ENCODE data around the gene PPA1. TPM values are rescaled to one million over a fixed set of nuclear protein-coding genes. Genes with fewer than 3 reads are reported as not detected.
A peak's percentile ranks its signal among the peaks of the same experiment; 100 is the strongest.
"Not testable (repeated sequence)": the region's sequence is repeated elsewhere in the genome, so short reads cannot be mapped to it uniquely, and the experiment has no call there.

PPA1 gene
- 100 to 1,000 TPM; 137 to 168 TPM for total RNA-seq
- long read RNA-seq, transcript PPA1-202 (11 exons, 1,295 nt): major isoform, 124 of 131 reads
- long read RNA-seq, partial matches to known transcripts: 2 of 131 reads
- long read RNA-seq, other reads (novel, unspliced or antisense): 5 of 131 reads

DNA sequence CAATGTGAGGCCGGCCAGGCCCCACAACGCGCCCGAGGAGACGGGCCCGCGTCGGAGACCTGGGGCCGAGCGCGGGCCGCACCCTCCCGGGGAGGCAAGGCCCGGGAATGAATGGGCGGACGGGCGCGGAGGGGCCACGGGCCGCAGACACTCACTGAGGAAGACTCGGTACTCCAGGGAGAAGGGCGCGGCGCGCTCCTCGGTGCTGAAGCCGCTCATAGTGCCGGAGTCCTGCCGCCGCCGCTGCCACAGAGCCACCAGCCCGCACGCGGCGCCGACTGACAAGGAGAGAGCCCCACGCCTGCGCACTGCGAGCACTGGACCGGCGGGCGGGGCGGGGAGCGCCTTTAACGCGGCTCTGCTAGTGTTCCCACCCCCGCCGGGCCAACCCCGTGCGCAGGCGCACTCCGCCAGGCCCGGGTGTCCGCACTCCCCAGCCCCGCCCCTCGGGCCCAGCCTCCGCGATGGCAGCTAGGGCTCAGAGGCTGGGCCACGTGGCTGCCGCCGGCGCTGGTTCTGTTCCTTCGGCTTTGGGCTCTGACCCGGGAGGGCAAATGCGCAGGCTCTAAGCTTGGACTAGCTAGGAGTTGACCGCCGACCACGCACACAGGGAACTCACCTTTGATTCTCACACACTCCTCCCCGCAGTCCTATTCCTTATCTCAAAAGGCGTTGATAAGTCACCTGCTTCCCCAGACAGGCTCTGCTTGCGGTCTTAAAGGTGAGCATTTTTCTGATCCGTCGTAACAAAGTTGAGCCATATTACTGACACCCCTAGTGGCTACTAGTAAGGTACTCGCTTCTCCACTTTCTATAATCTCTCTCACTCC lies at the start of gene PPA1:
TSS of gene PPA1 (minus strand) at position 321 of the 830 bp plus-strand sequence. CDS start at position 219, 102 bp downstream.
- intact Hi-C loops (cut with DNase I, micrococcal nuclease): no loop called here
- peak; percentile 97 to 99 for DNase-seq
- ATAC-seq: peak; percentile 89

- DNase-seq (no peak), ATAC-seq (no peak)
- intact Hi-C loops (cut with DNase I, micrococcal nuclease): no loop called here
Observed at GRCh38 chr10:70281609-70282008, 48.4 kb upstream of the PPA1 start.

DNA sequence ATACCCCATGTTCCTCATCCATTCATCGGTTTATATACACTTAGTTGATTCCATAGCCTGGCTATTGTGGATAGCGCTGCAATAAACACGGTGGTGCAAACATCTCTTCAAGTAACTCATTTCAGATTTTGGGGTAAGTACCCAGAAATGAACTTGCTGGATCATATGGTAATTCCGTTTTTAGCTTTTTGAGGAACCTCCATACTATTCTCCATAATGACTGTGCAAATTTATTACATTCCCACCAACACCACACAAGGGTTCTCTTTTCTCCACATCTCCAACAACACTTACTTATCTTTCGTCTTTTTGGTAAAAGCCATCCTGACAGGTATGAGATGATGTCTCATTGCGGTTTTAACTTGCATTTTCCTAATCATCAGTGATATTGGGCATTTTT lies 46.9 kb upstream of the PPA1 start:
- ATAC-seq: no peak
- no peak for DNase-seq
- intact Hi-C loops (cut with DNase I, micrococcal nuclease): no loop called here

- DNase-seq: no peak
- no peak for ATAC-seq
- intact Hi-C loops (cut with DNase I, micrococcal nuclease): no loop called here
Observed at GRCh38 chr10:70277396-70278030, 44.3 kb upstream of the PPA1 start.

GRCh38 chr10:70274643-70275042 lies 41.4 kb upstream of the PPA1 start:
- DNase-seq: no peak
- no peak for ATAC-seq
- intact Hi-C loops (cut with DNase I, micrococcal nuclease): no loop called here

DNA sequence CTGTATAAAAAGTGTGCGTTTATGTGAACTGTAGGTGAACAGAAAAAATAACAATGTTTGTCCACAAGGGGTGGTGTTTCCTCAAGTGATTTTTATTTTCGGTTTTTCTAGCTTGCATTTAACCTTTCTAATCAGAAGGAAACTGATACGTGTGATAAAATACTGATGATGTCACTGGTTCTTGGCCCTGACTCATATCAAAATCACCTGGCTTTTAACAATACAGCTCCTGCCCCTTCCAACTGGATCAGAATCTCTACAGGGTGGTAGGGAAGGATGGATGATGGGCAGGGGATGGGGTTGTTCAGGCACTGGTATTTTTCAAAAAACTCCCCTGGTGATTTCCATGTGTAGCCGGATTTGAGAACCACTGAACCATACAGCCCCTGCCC lies 39.7 kb upstream of the PPA1 start:
- no peak for DNase-seq
- ATAC-seq: peak; percentile 54
- intact Hi-C loops (cut with DNase I, micrococcal nuclease): no loop called here

DNA sequence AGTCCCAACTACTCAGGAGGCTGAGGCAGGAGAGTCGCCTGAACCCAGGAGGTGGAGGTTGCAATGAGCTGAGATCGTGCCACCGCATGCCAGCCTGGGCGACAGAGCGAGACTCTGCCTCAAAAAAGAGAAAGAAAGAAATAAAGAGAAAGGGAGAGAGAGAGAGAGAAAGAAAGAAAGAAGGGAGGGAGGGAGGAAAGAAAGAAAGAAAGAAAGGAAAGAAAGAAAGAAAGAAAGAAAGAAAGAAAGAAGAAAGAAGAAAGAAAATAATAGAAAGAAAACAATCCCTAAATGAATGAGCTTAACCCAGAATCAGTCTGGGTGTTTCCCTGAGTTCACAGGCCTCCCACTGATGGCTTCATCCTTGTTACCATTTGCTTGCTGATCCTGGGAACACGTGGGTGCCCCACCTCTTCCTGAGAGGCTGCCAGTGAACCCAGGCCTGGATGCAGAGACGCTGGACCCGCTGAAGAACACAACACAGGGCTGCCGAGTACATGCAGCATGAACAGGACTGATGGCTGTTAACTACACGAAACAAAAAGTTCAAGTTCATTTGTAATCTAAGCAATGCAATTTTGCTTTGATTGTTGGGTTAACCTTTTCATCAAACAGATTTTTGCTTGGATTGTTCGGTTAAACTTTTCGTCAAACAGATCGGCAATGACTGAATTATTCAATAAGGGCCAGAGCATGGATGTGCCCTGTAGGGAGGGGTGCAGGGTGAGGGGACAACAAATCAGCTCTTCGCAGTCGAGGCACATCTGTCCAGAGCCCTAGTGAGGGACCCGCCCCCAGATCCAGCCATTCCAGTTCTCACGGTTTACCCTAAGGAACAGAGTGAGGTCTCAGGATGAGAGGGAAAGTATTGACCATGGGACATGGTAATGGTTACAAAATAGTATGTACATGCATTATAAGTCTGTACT lies 39.0 kb upstream of the PPA1 start:
- ATAC-seq (peak; percentile 37), DNase-seq (no peak)
- intact Hi-C loops (cut with DNase I, micrococcal nuclease): no loop called here

GRCh38 chr10:70270952-70271351 lies 37.7 kb upstream of the PPA1 start:
- no peak for ATAC-seq
- intact Hi-C loops (cut with DNase I, micrococcal nuclease): no loop called here

GRCh38 chr10:70269741-70270140 lies 36.5 kb upstream of the PPA1 start:
- intact Hi-C loops (cut with DNase I, micrococcal nuclease): no loop called here
- no peak for ATAC-seq
- DNase-seq: no peak

More at GRCh38 chr10:70270952-70271351, 37.7 kb upstream of the PPA1 start:
- DNase-seq: no peak

DNA sequence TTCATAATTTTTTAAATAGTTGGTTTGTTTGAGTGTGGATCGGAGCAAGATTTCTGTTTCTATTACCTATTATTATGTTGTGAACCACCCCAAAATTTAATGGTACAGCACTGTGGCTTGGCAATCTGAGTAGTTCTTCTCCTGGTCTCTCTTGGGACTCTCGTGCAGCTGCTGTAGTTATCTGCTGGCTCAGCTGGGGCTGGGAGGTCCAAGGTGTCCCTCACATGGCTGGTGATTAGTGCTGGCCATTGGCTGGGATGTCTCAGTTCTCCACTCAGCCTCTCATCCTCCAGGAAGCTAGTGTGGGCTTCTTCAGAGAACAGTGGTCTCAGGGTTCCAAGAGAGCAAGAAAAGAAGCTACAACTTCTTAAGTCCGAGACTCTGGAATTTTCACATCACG lies 35.1 kb upstream of the PPA1 start:
- DNase-seq: no peak
- no peak for ATAC-seq
- intact Hi-C loops (cut with DNase I, micrococcal nuclease): no loop called here

DNA sequence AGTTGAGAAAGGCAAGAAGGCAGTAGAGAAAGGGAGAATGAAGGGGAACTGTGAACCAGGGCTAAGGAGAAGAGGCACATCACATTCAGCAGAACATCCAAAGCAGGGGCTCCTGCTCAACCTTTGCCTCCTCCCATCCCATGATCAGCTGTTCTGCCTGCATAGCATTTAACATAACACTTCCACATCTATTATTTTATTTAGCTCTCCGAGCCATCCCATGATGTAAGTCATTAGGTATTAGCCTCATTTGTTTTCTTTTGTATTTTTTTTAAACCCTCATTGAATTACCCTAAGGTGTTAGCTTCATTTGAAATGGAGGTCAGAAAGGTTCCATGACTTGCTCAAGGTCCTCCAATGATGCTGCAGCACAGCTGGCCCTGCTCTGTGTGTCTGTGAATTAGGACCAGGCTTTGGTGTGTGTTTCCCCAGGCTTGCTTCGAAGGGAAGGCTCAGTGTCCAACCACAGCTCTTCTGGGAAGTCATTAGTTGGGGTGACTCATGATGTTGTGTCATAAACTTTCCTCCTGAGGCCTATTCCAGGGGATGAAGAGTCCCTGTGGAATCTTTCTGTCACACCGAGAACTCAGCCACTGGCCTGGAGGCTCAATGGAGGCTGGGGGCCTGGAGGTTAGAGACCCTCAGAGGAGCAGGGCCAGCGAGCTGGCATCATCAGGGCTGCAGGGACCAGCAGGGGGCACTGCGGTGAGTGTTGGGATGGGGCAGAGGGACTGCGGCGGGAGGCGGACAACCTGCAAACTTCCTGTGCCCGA lies 34.1 kb upstream of the PPA1 start:
- peak; percentile 60 for ATAC-seq
- no peak for DNase-seq
- intact Hi-C loops (cut with DNase I, micrococcal nuclease): no loop called here

DNA sequence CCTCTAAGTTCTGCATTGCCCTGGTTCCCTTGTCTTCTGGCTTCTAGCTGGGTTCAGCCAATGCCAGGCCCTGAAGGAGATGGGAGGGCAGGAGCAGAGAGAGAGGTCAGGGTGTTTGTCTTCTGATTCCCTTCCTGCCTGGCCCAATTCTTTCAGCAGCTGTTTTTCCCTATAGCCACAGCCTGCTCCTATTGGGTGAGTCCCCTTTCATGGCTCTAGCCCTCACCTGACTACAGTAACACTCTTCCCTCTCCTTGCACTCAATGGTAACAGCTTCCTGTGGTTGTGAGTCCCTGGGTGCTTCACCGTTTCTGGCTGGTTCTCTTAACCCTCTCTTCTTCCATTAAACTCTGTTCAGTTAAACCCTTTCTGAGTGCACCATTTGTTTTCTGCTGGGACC lies 33.5 kb upstream of the PPA1 start:
- DNase-seq: no peak
- intact Hi-C loops (cut with DNase I, micrococcal nuclease): no loop called here

DNA sequence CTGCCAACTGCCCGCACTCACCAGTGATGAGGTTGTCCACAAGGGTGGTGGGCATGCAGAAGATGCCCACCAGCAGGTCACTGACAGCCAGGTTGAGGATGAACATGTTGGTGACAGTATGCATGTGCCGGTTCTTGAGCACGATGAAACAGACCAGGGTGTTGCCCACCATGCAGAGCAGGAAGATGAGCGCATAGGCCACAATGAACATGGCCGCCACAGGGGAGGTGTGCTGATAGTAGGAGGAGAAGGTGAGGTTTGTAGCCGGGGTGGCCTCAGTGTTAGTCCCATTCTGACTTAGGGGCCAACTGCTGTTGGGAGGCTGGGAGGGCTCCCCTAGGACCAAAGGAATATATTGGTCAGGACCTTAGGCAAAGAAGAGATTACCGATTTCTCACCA lies 32.8 kb upstream of the PPA1 start:
- ATAC-seq (no peak), DNase-seq (no peak)
- intact Hi-C loops (cut with DNase I, micrococcal nuclease): no loop called here

More for the DNA sequence above, 33.5 kb upstream of the PPA1 start:
- no peak for ATAC-seq

GRCh38 chr10:70265032-70265689 lies 31.9 kb upstream of the PPA1 start:
- ATAC-seq: no peak
- intact Hi-C loops (cut with DNase I, micrococcal nuclease): no loop called here
- no peak for DNase-seq

DNA sequence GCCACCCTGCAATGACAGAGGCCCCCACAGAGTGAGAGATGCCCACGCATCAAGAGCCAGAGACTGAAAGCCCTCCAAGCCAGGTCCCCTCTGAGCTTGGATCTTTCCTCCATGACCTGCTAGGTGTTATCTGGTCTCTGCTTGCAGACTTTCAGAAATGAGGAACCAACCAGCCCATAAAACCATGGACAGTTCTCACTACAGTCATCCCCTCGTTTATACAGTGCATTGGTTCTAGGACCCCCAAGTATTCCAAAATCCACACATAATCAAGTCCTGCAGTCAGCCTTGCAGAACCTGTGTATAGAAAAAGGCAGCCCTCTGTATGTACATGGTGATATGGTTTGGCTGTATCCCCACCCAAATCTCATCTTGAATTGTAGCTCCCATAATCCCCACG lies 27.5 kb upstream of the PPA1 start:
- DNase-seq: no peak
- no peak for ATAC-seq
- intact Hi-C loops (cut with DNase I, micrococcal nuclease): no loop called here

GRCh38 chr10:70260259-70260658 lies 27.0 kb upstream of the PPA1 start:
- ATAC-seq (no peak), DNase-seq (no peak)
- intact Hi-C loops (cut with DNase I, micrococcal nuclease): no loop called here

DNA sequence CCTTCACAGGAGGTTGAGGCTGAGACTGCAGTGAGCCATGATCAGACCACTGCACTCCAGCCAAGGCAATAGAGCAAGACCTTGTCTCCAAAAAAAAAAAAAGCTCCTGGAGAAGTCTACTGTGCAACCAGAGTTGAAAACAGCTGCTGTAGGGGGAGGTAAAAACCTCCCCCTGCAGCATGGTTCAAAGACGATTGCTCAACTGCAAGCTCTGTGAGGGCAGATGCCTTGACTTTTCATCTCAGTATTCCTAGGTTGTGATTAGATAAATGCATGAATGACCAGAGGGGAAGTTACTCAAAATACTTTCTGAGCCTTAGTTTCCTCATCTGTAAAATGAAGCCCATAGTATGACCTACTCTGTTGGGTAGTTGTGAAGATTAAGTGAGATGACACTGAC lies 25.0 kb upstream of the PPA1 start:
- intact Hi-C loops (cut with DNase I, micrococcal nuclease): no loop called here
- ATAC-seq (no peak), DNase-seq (no peak)

GRCh38 chr10:70257816-70258215 lies 24.6 kb upstream of the PPA1 start:
- intact Hi-C loops (cut with DNase I, micrococcal nuclease); ATAC-seq; DNase-seq: not testable (repeated sequence)
